Measurements from ENCODE around the gene MINDY3. TPM values are rescaled to one million over a fixed set of nuclear protein-coding genes. Genes with fewer than 3 reads are reported as not detected.

MINDY3 gene
- total RNA-seq, 1 experiment from 2014 or later, result 14.9 TPM

DNA sequence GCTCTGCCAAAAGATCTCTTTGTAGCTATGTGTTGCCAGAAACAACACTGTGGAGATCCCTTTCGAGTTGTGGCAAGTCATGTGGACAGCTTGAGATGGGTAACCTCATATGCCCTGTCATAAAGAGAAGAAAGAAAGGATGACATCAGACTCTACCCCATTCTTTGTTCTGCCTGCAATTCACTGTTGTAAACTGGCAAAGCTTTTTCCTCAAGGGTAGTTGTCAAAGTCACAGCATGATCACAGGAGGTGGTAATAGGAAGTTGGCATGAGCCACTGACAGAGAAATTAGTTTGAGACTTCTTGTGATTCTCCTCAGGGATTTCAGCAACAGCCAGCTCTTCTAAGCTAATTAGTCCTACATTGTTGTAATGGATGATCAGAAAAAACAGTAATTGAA is 19.4 kb upstream of the MINDY3 start:
- no peak overlapping the region for H3K4me2 ChIP-seq (ENCODE audit: insufficient read depth, insufficient read length, low read length)
- H3T11ph ChIP-seq (ENCODE audit: low read length), result no peak overlapping the region
- no peaks in the 10 kb centered on the region for H3K79me2 ChIP-seq (ENCODE audit: insufficient read depth, low read length)
- no peak for DNase-seq
- H3K9me3 ChIP-seq (ENCODE audit: control insufficient read depth, low read depth, low read length), result no peaks in the 10 kb centered on the region
- no peak overlapping the region for H2BK15ac ChIP-seq (ENCODE audit: low read depth, low read length)
- no peak overlapping the region for H3K23ac ChIP-seq (ENCODE audit: insufficient read length, low read depth, low read length)
- Mint-ChIP-seq H3K4me3 (no peak overlapping the region), H3K9me3 (peaks cover 1 to 3% of the 10 kb centered on the region in 2 experiments; a peak in 2 of 5 replicates), H3K36me3 (ENCODE audit: insufficient read depth in 1 of 3, low read depth in 3 of 3) (no peaks in the 10 kb centered on the region), H3K27ac (no peak overlapping the region), H3K27me3 (ENCODE audit: low read depth) (peaks cover 25% of the 10 kb centered on the region), H3K4me1 (peaks cover 12 to 13% of the 10 kb centered on the region in 2 experiments)
- no peak overlapping the region for H3K9ac ChIP-seq (ENCODE audit: extremely low read depth, insufficient read length, low read length)
- no peak overlapping the region for H3K18ac ChIP-seq (ENCODE audit: insufficient read length, low read depth, low read length)
- no peaks in the 10 kb centered on the region for H4K20me1 ChIP-seq (ENCODE audit: control insufficient read depth, insufficient read depth, insufficient read length)
- no peak overlapping the region for H2BK120ac ChIP-seq (ENCODE audit: low read depth, low read length, poor library complexity, severe bottlenecking)
- WGBS (ENCODE audit: extremely low coverage, insufficient read length, low lambda C conversion rate), result no CpG with 5 or more reads among the region's 1 CpG
- no peak overlapping the region for H3K27ac ChIP-seq (ENCODE audit: insufficient read length, low read depth, low read length)
- H2BK5ac ChIP-seq (ENCODE audit: insufficient read length, low read length), result no peak overlapping the region
- H3K14ac ChIP-seq (ENCODE audit: insufficient read depth, low read length), result no peak overlapping the region
- no peak overlapping the region for H2AFZ ChIP-seq (ENCODE audit: low read length)
- H3K4ac ChIP-seq (ENCODE audit: low read depth, low read length), result no peak overlapping the region
- H4K91ac ChIP-seq (ENCODE audit: insufficient read length, low read depth, low read length), result no peak overlapping the region
- 0 out of 2 replicates have a peak, but pooled peaks cover 2% of the 10 kb centered on the region for H3K4me1 ChIP-seq (ENCODE audit: insufficient read depth, low read length)
- H3K27me3 ChIP-seq (ENCODE audit: insufficient read depth, low read length), result no peaks in the 10 kb centered on the region
- no peaks in the 10 kb centered on the region for H3K79me1 ChIP-seq (ENCODE audit: insufficient read depth, low read depth, low read length, poor library complexity, severe bottlenecking)
- H3K56ac ChIP-seq (ENCODE audit: insufficient read length, low read depth, low read length), result no peak overlapping the region
- no peak overlapping the region for H4K8ac ChIP-seq (replicated peaks; ENCODE audit: insufficient read length, low read depth, low read length)
- H3K23me2 ChIP-seq (ENCODE audit: insufficient read length, low read depth, low read length, poor library complexity, severe bottlenecking), result peaks cover 4% of the 10 kb centered on the region
- no peak overlapping the region for H4K5ac ChIP-seq (ENCODE audit: insufficient read length, low read depth, low read length)
- no peak overlapping the region for H2AK5ac ChIP-seq (ENCODE audit: insufficient read length, low read length)
- H2BK12ac ChIP-seq (ENCODE audit: insufficient read length, low read depth, low read length), result no peak overlapping the region
- TF ChIP-seq, protein P1, sequence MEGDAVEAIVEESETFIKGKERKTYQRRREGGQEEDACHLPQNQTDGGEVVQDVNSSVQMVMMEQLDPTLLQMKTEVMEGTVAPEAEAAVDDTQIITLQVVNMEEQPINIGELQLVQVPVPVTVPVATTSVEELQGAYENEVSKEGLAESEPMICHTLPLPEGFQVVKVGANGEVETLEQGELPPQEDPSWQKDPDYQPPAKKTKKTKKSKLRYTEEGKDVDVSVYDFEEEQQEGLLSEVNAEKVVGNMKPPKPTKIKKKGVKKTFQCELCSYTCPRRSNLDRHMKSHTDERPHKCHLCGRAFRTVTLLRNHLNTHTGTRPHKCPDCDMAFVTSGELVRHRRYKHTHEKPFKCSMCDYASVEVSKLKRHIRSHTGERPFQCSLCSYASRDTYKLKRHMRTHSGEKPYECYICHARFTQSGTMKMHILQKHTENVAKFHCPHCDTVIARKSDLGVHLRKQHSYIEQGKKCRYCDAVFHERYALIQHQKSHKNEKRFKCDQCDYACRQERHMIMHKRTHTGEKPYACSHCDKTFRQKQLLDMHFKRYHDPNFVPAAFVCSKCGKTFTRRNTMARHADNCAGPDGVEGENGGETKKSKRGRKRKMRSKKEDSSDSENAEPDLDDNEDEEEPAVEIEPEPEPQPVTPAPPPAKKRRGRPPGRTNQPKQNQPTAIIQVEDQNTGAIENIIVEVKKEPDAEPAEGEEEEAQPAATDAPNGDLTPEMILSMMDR (conservative IDR thresholded peaks at IDR 0.05), result no peak
- H2BK20ac ChIP-seq (ENCODE audit: low read depth, low read length, poor library complexity, severe bottlenecking), result no peak overlapping the region
